Erythroblast (primary cell): ENCODE results near the gene ZCWPW1.
"Not testable (repeated sequence)": the region's sequence is repeated elsewhere in the genome, so short reads cannot be mapped to it uniquely, and the experiment has no call there.

Experiments used
- DNase-seq, 2 experiments: peaks; one replicate each; lab custom pipeline; 2025; lab: John Stamatoyannopoulos, UW
- GATA1 ChIP-seq: IDR thresholded peaks from 2 replicates; pipeline ENCODE4 v1.6.1; 2011; ENCODE audit warnings: low read depth, mild to moderate bottlenecking, control low read depth, low read length, moderate library complexity
- POLR2A ChIP-seq: IDR thresholded peaks from 2 replicates; pipeline ENCODE4 v1.6.1; 2011; ENCODE audit warnings: mild to moderate bottlenecking, low read length

The ZCWPW1 gene

DNA sequence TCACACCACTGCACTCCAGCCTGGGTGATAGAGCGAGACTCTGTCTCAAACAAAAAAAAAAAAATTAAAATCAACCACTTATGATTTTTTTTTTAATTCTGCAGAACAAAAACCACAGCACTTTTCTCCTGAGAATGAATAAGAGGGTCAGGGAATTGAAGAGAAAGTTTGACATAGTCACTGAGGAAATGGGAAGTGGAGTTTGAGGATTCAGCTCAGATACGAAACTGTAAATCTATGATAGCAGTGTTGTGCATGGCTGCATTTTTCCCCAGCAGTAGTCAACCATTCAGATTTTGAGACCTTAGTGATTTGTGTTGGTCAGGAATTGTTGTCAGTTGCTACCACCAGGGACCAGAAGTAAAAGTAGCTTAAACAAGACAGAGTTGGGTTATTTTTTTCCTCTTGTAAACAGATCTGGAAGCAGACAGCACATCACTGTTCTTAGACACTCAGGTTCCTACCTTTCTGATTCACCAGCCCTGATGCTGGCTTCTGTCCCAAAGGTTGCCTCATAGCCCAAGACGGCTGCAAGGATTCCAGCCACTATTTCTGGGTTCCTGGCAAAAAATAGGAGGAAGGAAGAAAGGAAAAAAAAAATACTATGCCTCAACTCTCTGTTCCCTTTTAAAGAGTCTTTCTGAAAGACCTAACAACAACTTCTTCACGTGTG lies 35.1 kb downstream of the ZCWPW1 start:
- TF ChIP-seq POLR2A (no peak), GATA1 (no peak)
- no peak for DNase-seq

DNA sequence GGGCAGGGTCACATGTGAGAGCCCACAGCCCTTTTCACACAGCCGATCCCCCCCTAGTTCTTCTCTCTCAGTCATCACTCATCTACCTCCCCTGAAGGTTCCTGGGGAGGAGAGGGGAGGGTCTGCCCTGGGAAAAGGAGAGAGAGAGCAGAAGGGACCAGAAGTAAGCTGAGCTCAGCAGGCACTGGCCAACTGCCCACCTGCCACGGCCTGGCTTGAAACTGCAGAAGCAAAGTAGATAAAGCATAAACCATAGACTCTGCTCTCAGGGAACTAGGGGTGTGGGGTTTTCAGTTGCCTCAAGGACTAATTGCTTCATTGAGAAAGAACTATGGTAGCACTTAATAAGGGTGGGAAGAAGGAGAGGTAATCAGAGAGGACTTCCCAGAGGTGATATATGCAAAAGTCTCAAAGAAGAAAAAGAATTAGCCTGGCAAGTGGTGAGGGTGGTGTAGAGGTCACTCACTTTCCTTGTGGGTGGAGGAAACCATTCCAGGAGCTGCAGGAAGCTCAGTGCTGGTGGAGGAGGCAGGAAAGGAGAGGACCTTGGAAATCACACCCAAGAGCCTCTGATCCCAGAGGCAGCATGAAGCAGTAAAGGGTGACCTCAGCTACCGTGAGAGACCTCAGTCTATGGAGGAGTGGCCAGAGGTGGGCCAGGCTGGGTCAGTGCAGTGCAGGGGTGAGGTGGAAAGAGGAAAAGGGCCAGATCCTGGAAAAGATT lies 38.1 kb downstream of the ZCWPW1 start:
- no peak for TF ChIP-seq POLR2A
- no peak for TF ChIP-seq GATA1
- DNase-seq, result no peak

DNA sequence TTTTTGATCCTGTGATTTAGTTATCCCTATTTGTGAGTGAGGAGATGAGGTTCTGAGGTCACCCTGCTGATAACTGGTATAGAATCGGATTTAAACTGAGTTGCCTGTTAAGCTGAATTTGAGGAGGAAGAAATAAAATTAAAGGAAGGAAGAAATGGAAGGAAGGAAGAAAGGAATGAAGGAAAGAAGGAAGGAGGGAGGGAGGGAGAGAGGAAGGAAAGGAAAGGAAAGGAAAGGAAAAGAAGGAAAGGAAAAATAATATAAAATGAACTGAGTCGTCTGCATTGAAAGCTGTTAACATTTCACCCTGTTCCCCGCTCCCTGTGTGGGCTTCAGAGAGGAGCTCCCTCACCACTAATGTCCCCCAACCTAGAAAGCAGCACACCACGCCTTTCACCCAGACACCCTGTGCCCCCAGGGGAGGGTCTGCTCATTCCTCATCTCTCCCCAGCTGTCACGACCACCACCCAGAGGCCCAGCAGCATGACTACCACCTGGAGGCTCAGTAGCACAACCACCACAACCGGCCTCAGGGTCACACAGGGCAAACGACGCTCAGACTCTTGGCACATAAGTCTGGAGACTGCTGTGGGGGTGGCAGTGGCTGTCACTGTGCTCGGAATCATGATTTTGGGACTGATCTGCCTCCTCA lies 38.9 kb downstream of the ZCWPW1 start:
- TF ChIP-seq POLR2A, result no peak
- no peak for TF ChIP-seq GATA1
- DNase-seq, result no peak

- TF ChIP-seq GATA1 (no peak), POLR2A (no peak)
- no peak for DNase-seq
These were observed 40.8 kb downstream of the ZCWPW1 start for GRCh38 chr7:100387695-100388094.

DNA sequence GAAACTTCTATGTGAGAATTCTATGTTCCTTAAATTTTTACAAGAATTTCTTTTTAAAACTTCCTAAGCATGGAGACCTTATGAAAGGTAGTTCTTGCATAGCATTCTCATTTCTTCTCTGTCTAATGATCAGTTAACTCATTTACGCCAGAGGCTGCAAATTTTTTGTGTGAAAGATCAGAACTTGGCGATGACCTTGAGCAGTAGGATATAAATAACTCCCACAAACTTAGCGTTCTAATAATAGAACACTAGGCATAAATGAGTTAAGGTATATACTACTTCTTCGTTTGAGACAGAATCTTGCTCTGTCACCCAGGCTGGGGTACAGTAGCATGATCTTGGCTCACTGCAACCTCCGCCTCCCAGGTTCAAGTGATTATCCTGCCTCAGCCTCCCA lies 41.6 kb downstream of the ZCWPW1 start:
- TF ChIP-seq GATA1 (no peak), POLR2A (no peak)
- DNase-seq, result no peak

DNA sequence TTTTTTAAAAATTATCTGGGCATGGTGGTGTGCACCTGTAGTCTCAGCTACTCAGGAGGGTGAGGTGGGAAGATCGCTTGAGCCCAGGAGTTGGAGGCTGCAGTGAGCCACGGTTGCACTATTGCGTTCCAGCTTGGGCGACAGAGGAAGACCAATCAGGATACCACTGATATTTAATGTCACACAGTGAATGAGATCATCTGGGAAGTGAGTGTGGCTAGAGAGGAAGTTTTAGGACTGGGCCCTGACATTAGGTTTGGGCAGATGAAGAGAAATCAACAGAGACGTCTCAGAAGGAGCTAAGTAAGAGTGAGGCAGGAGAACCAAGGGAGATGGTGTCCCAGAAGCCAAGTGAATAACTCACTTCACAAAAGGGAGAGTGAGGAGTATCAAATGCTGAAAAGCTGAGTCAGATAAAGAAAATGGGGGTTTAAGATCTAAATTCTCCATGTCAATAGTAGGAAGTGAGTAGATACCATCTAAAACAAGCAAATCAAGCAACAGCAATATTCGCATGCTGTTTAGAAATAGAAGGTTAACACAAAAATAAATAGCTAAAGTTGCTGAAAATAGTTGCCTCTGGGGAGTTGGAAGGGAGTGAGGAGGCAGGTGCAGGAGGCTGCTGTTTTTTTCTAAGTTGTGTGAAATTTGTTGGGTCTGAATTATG lies 43.7 kb downstream of the ZCWPW1 start:
- TF ChIP-seq POLR2A (no peak), GATA1 (no peak)

GRCh38 chr7:100382234-100382853 lies 46.2 kb downstream of the ZCWPW1 start:
- DNase-seq, result not testable (repeated sequence)

More for the DNA sequence above, 43.7 kb downstream of the ZCWPW1 start:
- no peak for DNase-seq

DNA sequence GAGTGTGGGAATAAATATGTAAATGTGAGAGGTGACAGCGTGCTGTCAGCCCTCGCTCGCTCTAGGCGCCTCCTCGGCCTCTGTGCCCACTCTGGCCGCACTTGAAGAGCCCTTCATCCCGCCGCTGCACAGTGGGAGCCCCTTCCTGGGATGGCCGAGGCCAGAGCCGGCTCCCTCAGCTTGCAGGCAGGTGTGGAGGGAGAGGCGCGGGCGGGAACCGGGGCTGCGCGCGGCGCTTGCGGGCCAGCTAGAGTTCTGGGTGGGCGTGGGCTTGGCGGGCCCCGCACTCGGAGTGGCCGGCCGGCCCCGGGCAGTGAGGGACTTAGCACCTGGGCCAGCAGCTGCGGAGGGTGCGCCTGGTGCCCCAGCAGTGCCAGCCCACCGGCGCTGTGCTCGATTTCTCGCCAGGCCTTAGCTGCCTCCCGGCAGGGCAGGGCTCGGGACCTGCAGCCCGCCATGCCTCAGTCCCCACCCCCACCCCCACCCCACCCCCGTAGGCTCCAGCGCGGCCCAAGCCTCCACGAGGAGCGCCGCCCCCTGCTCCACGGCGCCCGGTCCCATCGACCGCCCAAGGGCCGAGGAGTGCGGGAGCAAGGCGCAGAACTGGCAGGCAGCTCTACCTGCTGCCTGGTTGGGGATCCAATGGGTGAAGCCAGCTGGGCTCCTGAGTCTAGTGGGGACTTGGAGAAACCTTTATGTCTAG lies 46.8 kb downstream of the ZCWPW1 start:
- DNase-seq, result not testable (repeated sequence)

- no peak for DNase-seq
- TF ChIP-seq POLR2A (no peak), GATA1 (no peak)
These were observed 48.3 kb downstream of the ZCWPW1 start for GRCh38 chr7:100380196-100380595.

DNA sequence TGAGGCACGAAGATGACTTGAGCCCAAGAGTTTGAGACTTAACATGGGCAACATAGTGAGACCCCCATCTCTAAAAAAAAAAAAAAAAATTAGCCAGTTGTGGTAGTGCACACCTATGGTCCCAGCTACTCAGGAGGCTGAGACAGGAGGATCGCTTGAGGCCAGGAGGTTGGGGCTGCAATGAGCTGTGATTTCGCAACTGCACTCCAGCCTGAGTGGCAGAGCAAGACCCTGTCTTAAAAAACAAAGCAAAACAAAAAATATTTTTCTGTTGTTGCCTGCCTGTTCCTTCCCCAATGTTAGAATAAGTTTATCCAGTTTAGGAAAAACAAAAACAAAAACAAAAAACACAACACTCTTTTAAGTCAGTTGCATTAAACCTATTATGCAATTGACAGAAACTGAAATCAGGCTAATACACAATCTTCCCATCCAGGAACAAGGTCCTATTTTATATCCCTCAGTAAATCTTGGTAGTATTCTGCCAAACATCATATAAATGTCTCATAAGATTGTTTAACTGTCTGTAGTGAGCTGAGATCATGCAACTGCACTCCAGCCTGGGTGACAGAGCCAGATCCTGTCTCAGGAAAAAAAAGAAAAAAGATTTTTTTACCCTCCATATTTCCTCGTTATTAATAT lies 50.3 kb downstream of the ZCWPW1 start:
- no peak for DNase-seq
- TF ChIP-seq POLR2A, result no peak
- TF ChIP-seq GATA1, result no peak

GRCh38 chr7:100376066-100376465 lies 52.4 kb downstream of the ZCWPW1 start:
- DNase-seq, result no peak
- TF ChIP-seq GATA1, result no peak
- no peak for TF ChIP-seq POLR2A

DNA sequence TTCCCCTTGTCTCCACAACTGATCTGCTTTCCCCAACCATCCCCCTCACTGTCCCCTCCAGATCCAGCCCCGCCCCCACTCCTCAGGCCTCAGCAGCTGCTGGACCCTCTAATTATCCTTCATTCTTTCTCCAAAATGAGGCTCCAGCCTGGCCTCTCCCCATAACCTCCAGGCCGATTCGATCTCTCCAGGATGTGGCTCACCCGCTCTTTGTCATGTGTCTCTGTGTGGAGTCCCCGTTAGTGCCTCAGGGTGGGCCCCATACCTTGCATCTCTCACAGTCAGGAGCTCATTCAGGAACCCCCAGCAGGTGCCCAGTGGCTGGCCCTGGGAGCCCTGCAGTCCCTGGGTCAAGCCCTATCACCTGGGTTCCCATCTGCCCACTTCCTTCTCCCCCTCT lies 53.9 kb downstream of the ZCWPW1 start:
- no peak for TF ChIP-seq POLR2A
- TF ChIP-seq GATA1, result no peak
- DNase-seq, result no peak

- DNase-seq, result not testable (repeated sequence)
These were observed 54.5 kb downstream of the ZCWPW1 start for GRCh38 chr7:100373870-100374598.
